MG63 (cell line): ENCODE data around the gene NCOA4. TPM values are rescaled to one million over a fixed set of nuclear protein-coding genes. Genes with fewer than 3 reads are reported as not detected.
"Not testable (repeated sequence)": the region's sequence is repeated elsewhere in the genome, so short reads cannot be mapped to it uniquely, and the experiment has no call there.

Source experiments
- DNase-seq: peaks from one replicate; pipeline ENCODE4 v3.0.0-alpha.2; 2020
- H3K27me3 ChIP-seq: fragments of 250-450 bp; sonication (Bioruptor Pico); 2 replicates; pipeline ENCODE4 v1.5.1; 2020; ENCODE audit warnings: mild to moderate bottlenecking, moderate library complexity
- H3K36me3 ChIP-seq: fragments of 250-450 bp; sonication (Bioruptor Pico); 2 replicates; pipeline ENCODE4 v1.5.1; 2020; ENCODE audit warnings: mild to moderate bottlenecking, moderate library complexity
- H3K4me3 ChIP-seq: fragments of 250-450 bp; sonication (Bioruptor Pico); 2 replicates; pipeline ENCODE4 v1.5.1; 2020; ENCODE audit warnings: mild to moderate bottlenecking, moderate library complexity
- H3K9me3 ChIP-seq: fragments of 250-450 bp; sonication (Bioruptor Pico); 2 replicates; pipeline ENCODE4 v1.5.1; 2020; ENCODE audit warnings: mild to moderate bottlenecking, moderate library complexity
- total RNA-seq: library from RNA; depleted of rRNA; stranded (reverse); fragments of >200 nt; shearing (Covaris generic); gene quantifications from 2 replicates; pipeline ENCODE4 v1.2.3, GENCODE V29; 2014; ENCODE audit warnings: low replicate concordance

Gene NCOA4
- total RNA-seq, 1 experiment from 2014 or later: 204 TPM

DNA sequence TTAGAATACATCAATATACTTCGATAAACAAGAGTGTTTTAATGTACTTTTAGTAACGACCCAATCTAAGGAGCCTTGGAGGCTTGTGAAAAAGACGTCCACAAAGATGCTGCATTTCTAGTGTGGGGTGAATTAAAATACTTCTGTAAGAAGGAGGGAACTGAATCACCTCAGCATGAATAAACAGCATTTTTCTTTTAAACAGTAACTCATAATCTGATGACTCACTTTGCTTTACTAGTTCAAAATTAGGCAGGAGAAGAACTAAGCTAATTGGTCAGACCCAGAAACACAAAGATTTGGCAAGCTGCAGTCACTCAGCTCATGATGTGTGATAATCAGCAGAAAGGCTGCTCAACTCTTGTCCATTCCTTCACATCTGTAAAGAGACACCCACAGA, 24.2 kb downstream of the NCOA4 start:
- no peaks in the 10 kb centered on the region for H3K9me3 ChIP-seq
- no peak overlapping the region for H3K4me3 ChIP-seq
- no peaks in the 10 kb centered on the region for H3K27me3 ChIP-seq
- DNase-seq: peak; percentile 32
- H3K36me3 ChIP-seq: peaks cover 87% of the 10 kb centered on the region

DNA sequence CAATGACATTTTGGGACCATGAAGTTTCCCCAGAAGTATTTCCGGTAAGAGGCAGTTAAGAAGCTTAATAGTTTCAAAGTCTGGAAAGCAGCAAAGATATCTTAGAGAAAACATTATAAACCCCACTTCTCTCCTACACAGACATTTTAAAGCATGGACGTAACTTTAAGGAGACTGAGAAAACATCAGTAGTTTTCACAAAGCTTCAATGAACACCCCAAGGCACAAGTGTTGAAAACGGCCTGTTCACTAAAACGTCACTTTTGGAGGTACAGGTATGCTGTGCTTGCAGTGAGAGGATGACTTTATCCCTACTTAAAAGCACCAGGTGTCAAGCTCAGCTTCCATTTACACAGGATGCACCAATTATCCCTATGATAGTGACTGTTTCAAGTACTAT, 25.0 kb downstream of the NCOA4 start:
- DNase-seq: no peak
- H3K9me3 ChIP-seq: no peaks in the 10 kb centered on the region
- H3K36me3 ChIP-seq: peaks cover 86% of the 10 kb centered on the region
- no peaks in the 10 kb centered on the region for H3K27me3 ChIP-seq
- H3K4me3 ChIP-seq: no peak overlapping the region

DNA sequence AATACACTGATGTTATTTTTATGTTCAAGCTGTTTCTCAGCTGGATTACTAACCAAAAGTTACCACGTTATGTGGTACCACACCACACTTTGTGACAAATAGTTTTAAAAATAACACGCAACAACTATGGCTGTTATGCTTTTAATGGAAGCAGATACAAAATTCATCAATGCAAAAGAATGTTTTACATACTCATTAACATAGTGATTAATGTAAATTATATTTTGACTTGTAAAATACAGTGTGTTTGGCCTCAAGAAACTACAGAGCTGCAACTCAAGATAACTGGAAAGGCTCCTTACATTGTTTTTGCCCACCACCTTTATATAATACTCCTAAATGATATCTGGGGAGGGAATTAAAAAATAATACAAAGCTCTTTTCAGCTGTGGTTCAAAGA, 25.5 kb downstream of the NCOA4 start:
- DNase-seq: no peak
- Histone ChIP-seq H3K27me3 (no peaks in the 10 kb centered on the region), H3K4me3 (no peak overlapping the region), H3K36me3 (peaks cover 84% of the 10 kb centered on the region), H3K9me3 (no peaks in the 10 kb centered on the region)

DNA sequence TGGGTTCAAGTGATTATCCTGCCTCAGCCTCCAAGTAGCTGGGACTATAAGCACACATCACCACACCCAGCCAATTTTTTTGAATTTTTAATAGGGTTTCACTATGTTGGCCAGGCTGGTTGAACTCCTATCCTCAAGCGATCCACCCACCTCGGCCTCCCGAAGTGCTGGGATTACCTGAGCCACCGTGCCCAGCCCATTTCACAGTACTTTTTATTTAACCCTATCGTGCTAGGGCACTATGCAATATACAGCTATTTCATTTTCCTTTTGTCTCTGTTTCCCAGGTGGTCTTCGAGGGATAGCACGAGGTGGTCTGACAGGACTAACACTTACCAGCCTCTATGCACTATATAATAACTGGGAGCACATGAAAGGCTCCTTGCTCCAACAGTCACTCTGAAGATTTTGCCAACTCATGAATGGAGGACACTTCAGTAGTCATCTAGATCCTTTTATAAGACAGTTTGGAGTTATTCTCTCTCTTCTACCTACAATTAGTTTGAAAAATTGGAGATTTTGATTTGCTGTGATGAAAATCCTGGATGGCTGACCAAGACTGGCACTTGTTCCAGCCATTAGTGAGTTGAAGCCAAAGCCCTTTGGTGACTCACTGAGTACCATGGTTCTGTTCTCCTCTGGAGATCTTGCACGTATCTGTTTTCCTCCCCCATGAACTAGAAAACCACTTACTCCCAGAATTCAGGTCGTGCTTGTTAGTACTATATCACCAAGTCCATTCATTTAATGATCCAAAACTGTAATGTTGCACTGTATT, 27.3 kb downstream of the NCOA4 start:
- H3K4me3 ChIP-seq: no peak overlapping the region
- peak; percentile 46 for DNase-seq
- no peaks in the 10 kb centered on the region for H3K27me3 ChIP-seq
- no peaks in the 10 kb centered on the region for H3K9me3 ChIP-seq
- H3K36me3 ChIP-seq: peaks cover 77% of the 10 kb centered on the region

DNA sequence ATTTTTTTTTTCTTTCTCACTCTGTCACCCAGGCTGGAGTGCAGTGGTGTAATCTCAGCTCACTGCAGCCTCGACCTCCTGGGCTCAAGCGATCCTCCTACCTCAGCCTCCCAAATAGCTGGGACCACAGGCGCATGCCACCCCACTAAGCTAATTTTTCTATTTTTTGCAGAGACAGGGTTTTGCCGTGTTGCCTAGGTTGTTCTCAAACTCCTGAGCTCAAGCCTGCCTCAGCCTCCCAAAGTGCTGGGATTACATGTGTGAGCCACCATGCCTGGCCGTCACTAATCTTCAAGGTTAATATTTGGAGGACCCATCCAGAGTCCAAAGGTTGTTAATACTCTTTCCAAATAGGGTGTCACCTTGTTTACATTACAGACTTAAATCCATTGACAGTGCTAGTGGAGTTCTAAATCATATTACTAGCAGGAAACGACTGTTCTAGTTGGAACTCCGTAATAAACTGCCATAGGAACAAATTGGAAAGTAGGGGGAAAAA, 28.2 kb downstream of the NCOA4 start:
- not testable (repeated sequence) for H3K4me3 ChIP-seq, DNase-seq, H3K27me3 ChIP-seq, H3K9me3 ChIP-seq
- H3K36me3 ChIP-seq: peaks cover 72% of the 10 kb centered on the region

DNA sequence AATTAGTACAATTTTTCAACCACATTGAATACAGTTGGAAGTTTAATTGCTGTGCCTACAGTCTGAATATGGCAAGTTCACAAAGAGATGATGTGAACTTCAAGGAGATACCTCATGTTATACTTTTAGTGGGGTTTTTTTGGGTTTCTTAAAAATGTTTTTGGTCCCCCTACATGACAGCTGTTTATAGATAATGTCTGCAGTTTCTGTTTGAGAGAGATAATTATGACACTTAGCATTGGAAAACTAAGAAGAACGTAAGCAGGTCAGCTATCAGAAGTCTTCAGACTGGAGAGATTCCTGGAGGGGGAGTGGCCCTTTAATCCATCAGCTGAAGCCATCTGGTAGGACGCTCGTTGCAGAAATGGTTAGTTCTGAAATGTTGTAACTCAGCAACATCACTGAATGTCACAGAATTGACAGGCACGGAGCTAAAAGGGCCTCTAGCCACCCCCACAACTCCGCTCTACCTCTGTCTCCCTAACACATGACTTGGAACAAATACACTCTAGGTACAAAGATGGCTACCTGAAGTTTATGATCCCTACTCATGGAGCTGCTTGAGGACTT, 29.2 kb downstream of the NCOA4 start:
- no peak for DNase-seq
- Histone ChIP-seq H3K9me3 (no peaks in the 10 kb centered on the region), H3K36me3 (peaks cover 66% of the 10 kb centered on the region)

DNA sequence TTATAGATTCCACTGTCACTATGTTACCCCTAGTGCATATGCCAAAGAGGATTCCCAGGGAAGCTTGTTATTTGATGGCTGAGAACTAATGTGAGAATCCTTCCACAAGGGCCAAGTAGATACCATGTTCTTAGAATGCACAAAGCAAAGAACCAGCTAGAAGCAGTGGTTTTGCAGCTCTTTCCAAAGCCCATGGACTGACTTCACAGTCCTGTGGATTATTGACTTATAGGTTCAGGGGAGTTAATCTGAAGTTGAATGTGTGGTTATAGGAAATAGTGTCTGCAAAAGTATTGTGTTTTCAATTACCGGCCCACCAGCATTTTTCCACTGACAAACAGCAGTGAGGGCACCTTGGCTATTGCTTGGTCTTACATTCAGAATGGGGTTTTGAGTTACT, 29.9 kb downstream of the NCOA4 start:
- Histone ChIP-seq H3K36me3 (peaks cover 60% of the 10 kb centered on the region), H3K9me3 (no peaks in the 10 kb centered on the region), H3K4me3 (no peak overlapping the region), H3K27me3 (no peaks in the 10 kb centered on the region)
- no peak for DNase-seq

More for the DNA sequence above, 29.2 kb downstream of the NCOA4 start:
- no peaks in the 10 kb centered on the region for H3K27me3 ChIP-seq
- H3K4me3 ChIP-seq: no peak overlapping the region

DNA sequence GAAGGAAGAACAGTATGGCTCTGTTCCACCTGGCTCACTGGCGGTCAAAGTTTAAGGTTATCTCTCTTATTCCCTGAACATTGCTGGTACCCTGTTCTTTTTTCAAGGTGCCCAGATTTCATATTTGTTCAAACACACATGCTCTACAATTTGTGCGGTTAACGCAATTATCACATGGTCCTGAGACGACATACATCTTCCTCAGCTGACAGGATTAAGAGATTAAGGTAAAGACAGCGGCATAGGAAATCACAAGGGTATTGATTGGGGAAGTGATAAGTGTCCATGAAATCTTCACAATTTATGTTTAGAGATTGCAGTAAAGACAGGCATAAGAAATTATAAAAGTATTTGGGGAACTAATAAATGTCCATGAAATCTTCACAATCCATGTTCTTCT, 30.5 kb downstream of the NCOA4 start:
- not testable (repeated sequence) for H3K4me3 ChIP-seq, H3K27me3 ChIP-seq, H3K9me3 ChIP-seq, DNase-seq
- peaks cover 55% of the 10 kb centered on the region for H3K36me3 ChIP-seq

DNA sequence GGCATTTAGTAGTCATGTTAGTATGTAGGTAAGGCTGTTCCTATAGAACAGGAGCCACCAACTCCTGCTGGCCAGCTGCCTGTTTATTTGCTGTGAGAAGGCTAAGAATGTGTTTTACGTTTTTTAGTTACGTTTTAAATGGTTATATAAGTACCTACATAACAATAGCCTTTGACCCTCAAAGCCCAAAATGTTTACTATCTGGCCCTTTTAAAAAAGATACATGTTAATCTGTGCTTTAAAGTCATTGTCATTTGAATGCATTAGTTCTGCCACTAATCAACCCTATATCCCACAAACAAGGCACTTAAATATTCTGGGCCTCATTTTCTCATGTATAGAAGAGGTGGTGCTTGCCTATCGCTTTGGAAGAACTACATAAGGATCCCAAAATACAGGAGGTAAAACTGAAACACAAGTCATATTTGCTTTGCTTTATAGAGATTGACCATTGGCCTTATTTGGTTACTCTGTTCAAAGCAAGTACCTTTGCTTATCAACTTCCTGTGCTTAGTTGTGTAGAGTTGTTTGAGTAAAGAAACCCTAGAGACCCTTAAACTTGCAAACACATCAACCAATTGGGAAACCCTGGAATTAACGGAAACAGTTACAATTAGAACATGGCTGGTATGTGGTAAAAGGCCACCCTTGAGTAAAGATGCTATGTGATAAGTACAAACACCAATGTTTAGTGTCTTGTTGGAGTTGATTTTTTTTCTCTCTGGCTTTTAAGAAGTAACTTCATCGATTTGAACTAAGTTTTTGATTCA, 32.2 kb downstream of the NCOA4 start:
- no peaks in the 10 kb centered on the region for H3K9me3 ChIP-seq
- no peak for DNase-seq
- no peaks in the 10 kb centered on the region for H3K27me3 ChIP-seq
- no peak overlapping the region for H3K4me3 ChIP-seq
- peaks cover 42% of the 10 kb centered on the region for H3K36me3 ChIP-seq

DNA sequence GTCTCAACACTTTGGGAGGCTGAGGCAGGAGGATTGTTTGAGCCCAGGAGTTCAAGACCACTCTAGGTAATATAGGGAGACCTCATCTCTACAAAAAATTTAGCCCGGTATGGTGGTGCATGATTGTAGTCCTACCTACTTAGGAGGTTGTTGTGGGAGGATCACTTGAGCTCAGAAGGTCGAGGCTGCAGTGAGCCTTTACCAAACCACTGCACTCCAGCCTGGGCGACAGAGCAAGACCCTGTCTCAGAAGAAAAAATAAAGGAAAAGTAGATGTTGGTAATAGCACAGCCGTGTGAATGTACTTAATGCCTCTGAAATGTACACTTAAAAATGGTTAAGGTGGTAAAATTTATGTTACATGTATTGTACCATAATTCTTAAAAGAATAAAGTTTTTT, 32.9 kb downstream of the NCOA4 start:
- H3K36me3 ChIP-seq: peaks cover 37% of the 10 kb centered on the region
- no peaks in the 10 kb centered on the region for H3K27me3 ChIP-seq
- DNase-seq: no peak
- no peaks in the 10 kb centered on the region for H3K9me3 ChIP-seq
- no peak overlapping the region for H3K4me3 ChIP-seq

DNA sequence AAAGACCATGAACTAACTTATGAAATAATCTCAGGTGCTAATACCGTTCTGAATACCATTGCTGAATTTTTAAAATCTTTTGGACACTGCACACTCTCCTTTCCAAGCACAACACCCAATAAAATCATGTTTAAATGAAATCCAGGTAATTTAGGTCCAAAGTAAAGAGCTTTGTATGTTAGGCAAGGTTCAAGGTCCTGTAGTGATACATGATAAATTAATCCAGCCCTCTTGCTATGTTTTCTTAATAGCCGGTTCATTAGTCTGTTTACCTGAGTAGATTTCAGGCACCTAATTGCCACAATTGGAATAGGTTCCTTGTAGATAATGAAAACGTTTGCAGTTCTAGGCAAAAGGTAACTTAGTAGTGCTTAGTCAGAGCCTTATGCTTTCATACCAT, 44.8 kb downstream of the NCOA4 start:
- peaks cover 26% of the 10 kb centered on the region for H3K36me3 ChIP-seq
- H3K27me3 ChIP-seq, H3K9me3 ChIP-seq, H3K4me3 ChIP-seq, DNase-seq: not testable (repeated sequence)

DNA sequence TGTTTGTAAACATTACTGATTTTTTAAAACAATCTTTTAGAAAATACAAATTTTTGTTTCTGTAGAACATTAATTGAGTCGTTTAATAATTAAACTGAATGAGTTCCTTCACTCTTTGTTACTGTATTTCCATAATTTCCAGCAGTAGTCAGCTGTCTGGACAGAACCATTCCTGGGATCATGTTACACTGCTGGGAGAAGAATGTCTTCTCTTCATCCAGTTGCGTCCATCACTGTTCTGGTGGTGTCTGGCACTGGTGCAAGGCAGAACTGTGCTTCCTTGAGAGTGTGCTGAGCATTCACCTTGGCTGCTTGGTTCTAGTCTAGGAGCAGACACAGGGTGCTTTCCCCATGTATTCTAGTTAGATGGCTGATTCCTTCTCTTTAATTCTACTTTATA, 46.0 kb downstream of the NCOA4 start:
- DNase-seq, H3K4me3 ChIP-seq: not testable (repeated sequence)

DNA sequence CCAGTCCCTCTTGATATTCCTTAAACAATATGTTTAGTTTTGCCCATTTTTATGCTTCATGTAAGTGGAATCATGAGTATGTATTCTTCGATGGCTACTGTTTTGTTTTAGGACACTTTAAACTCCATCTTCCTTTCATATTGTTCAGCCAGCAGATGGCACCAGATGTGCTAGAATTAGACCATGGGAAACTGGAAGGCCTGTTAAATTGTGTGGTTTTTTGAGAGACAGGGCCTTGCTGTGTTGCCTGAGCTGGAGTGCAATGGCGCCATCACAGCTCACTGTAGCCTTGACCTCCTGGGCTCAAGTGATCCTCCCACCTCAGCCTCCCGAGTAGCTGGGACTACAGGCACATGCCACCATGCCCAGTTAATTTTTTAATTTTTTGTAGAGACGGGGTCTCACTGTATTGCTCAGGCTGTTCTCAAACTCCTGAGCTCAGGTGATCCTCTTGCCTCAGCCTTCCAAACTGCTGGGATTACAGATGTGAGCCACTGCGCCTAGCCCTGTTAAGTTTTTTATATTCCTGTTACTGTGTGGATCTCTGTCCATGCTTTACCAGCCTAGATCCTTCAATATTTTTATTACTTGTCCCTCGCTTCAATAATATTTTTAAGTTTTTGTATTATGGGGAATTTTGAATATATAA, 46.8 kb downstream of the NCOA4 start:
- not testable (repeated sequence) for H3K9me3 ChIP-seq, H3K27me3 ChIP-seq, H3K4me3 ChIP-seq
- DNase-seq: peak; percentile 17
- peaks cover 22% of the 10 kb centered on the region for H3K36me3 ChIP-seq

More for the DNA sequence above, 46.0 kb downstream of the NCOA4 start:
- not testable (repeated sequence) for H3K27me3 ChIP-seq, H3K9me3 ChIP-seq
- H3K36me3 ChIP-seq: peaks cover 23% of the 10 kb centered on the region

DNA sequence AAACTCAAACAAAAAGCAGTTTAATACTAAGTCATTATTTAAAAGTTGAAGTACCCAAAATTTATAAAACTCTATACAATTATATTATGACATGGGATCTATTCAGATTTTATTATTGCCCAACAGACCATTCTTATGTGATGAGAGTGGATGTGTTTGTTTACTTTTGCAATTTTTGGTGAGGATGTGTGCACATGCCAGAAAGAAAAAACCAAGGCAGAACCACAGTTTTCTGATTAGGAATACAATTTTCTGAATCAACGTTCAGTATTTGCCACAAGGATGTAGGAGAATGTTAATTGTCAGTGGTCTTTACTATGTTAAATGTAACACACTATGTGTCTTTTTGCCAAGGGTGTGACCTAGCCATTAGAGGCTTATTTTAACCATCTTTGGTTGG, 49.1 kb downstream of the NCOA4 start:
- DNase-seq: not testable (repeated sequence)
- H3K36me3 ChIP-seq: peaks cover 30% of the 10 kb centered on the region

DNA sequence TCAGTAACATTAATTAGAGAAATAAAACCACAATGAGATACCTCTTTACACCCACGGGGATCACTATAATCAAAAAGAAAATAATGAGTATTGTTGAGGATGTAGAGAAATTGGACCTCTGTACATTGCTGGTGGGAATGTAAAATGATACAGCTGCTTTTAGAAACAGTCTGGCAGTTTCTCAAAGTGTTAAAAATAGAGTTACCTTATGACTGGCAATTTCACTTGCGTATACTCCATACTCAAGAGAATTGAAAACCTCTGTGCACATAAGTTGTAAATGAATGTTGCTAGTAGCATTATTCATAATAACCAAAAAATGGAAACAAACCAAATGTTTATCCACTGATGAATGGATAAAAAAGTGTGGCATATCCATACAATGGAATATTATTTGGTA, 51.9 kb downstream of the NCOA4 start:
- H3K36me3 ChIP-seq: peaks cover 15% of the 10 kb centered on the region
- not testable (repeated sequence) for H3K9me3 ChIP-seq

More for the DNA sequence above, 49.1 kb downstream of the NCOA4 start:
- not testable (repeated sequence) for H3K27me3 ChIP-seq, H3K4me3 ChIP-seq, H3K9me3 ChIP-seq

DNA sequence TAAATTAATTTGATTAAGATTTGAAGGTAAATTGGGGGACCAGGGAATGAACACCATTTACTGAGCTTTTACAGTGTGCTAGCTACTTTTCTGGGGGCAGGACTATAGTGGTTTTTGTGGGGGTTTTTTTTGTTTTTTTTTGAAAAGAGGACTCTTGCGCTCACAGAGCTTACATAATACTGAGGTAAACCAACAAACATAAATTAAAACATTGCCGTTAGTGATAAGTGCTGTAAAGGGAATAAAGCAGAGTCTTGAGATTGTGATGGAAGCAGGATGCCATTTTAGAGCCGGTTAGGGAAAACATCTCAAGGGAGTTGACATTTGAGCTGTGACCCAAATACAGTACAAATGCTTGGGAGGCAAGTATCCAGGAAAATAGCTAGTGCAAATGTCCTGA, 56.4 kb downstream of the NCOA4 start:
- DNase-seq, H3K27me3 ChIP-seq, H3K4me3 ChIP-seq, H3K9me3 ChIP-seq: not testable (repeated sequence)
- H3K36me3 ChIP-seq: peaks cover 15% of the 10 kb centered on the region

More for the DNA sequence above, 51.9 kb downstream of the NCOA4 start:
- not testable (repeated sequence) for H3K4me3 ChIP-seq, DNase-seq, H3K27me3 ChIP-seq

DNA sequence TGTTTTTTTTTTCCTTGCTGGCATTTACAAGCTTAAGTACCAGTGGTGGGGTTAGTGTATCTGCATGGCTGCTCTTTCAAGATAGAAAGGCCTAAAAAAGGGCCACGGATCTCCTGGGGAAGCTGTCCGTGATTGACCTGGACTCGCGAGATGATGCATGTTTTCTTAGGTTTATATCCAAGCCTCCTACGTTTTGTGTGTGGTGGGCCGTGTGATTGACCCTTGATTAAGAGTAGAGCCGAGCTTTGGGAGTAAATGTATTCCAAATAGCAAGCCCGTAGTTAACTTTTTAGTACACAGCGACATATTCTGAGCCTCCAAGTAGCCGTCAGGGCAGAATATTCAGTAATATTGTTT, 57.6 kb downstream of the NCOA4 start:
- not testable (repeated sequence) for H3K27me3 ChIP-seq, DNase-seq

More for the DNA sequence above, 57.6 kb downstream of the NCOA4 start:
- H3K4me3 ChIP-seq: peak overlapping the region; percentile 88
- H3K9me3 ChIP-seq, H3K36me3 ChIP-seq: not testable (repeated sequence)
